ENCODE measurements around the gene RMDN2. TPM values are rescaled to one million over a fixed set of nuclear protein-coding genes. Genes with fewer than 3 reads are reported as not detected.

RMDN2 gene
- total RNA-seq, 1 experiment from 2014 or later: 4.4 TPM

- BruUV-seq (replicated peaks): no TSS peak
- DNase-seq (ENCODE audit: low read depth, low spot score) (no peak), ATAC-seq (no peak)
- intact Hi-C loops (cut with micrococcal nuclease; ENCODE audit: unreplicated experiment) (no loop called here), in situ Hi-C loops (cut with HindIII; ENCODE audit: low pct_unique_long_range_greater_than_20kb, low sequenced_read_pairs) (no loop called here)
- POLR2A ChIA-PET: no interaction called here
- Histone ChIP-seq H3K4me3 (ENCODE audit: low read depth in 2 of 2, low read length in 2 of 2) (no peak overlapping the region), H3K4me1 (ENCODE audit: control insufficient read depth, insufficient read depth, low read length) (no peaks in the 10 kb centered on the region), H3K9me3 (ENCODE audit: control insufficient read depth, insufficient read depth, low read depth, low read length) (no peaks in the 10 kb centered on the region), H3K36me3 (ENCODE audit: control insufficient read depth, insufficient read depth, low read length) (no peaks in the 10 kb centered on the region), H3K27ac (ENCODE audit: low read length) (no peak overlapping the region), H3K27me3 (ENCODE audit: control insufficient read depth, insufficient read depth, low read length) (peaks cover 2% of the 10 kb centered on the region; the same call in 1 of the 2 replicates)
- CTCF ChIA-PET: interaction anchor here (0.6 kb wide), 1 partner anchor 29 kb away, joined by 7 read pairs; no protein-coding TSS in a partner anchor
- TF ChIP-seq REST (IDR thresholded peaks at IDR 0.05; ENCODE audit: insufficient read depth in 1 of 2, low read depth in 2 of 2, low read length in 1 of 2): no peak
- TF ChIP-seq POLR2AphosphoS5 (IDR thresholded peaks at IDR 0.05; ENCODE audit: low read depth, low read length): no peak
- no peak for TF ChIP-seq CTCF (IDR thresholded peaks at IDR 0.05)
These were observed 43.1 kb upstream of the RMDN2 start for GRCh38 chr2:37882036-37882435.

- Histone ChIP-seq H3K4me1 (ENCODE audit: control insufficient read depth, insufficient read depth, low read length) (no peaks in the 10 kb centered on the region), H3K36me3 (ENCODE audit: control insufficient read depth, insufficient read depth, low read length) (no peaks in the 10 kb centered on the region), H3K4me3 (ENCODE audit: low read depth in 2 of 2, low read length in 2 of 2) (no peak overlapping the region), H3K9me3 (ENCODE audit: control insufficient read depth, insufficient read depth, low read depth, low read length) (no peaks in the 10 kb centered on the region), H3K27me3 (ENCODE audit: control insufficient read depth, insufficient read depth, low read length) (peaks cover 4% of the 10 kb centered on the region), H3K27ac (ENCODE audit: low read length) (no peak overlapping the region)
- ChIA-PET CTCF (no interaction called here), POLR2A (no interaction called here)
- in situ Hi-C loops (cut with HindIII; ENCODE audit: low pct_unique_long_range_greater_than_20kb, low sequenced_read_pairs) (no loop called here), intact Hi-C loops (cut with micrococcal nuclease; ENCODE audit: unreplicated experiment) (no loop called here)
- no TSS peak for BruUV-seq (replicated peaks)
- no peak for DNase-seq (ENCODE audit: low read depth, low spot score)
- TF ChIP-seq CTCF (IDR thresholded peaks at IDR 0.05) (no peak), REST (IDR thresholded peaks at IDR 0.05; ENCODE audit: insufficient read depth in 1 of 2, low read depth in 2 of 2, low read length in 1 of 2) (no peak), POLR2AphosphoS5 (IDR thresholded peaks at IDR 0.05; ENCODE audit: low read depth, low read length) (no peak), SIN3A (IDR thresholded peaks at IDR 0.05; ENCODE audit: borderline replicate concordance, insufficient read depth, low read depth, low read length) (no peak), TCF7L2 (IDR thresholded peaks at IDR 0.05; ENCODE audit: low read depth, low read length) (no peak)
- no peak for ATAC-seq
These were observed 41.6 kb upstream of the RMDN2 start for GRCh38 chr2:37883518-37883917.
